ENCODE data around the gene NDUFS6. TPM values are rescaled to one million over a fixed set of nuclear protein-coding genes. Genes with fewer than 3 reads are reported as not detected.

Gene NDUFS6
- total and polyA plus RNA-seq, 2 of the 8 experiments (the other 6 are each of a cell fraction or from before 2014, with no cell fraction given), result 72.7 to 191 TPM

DNA sequence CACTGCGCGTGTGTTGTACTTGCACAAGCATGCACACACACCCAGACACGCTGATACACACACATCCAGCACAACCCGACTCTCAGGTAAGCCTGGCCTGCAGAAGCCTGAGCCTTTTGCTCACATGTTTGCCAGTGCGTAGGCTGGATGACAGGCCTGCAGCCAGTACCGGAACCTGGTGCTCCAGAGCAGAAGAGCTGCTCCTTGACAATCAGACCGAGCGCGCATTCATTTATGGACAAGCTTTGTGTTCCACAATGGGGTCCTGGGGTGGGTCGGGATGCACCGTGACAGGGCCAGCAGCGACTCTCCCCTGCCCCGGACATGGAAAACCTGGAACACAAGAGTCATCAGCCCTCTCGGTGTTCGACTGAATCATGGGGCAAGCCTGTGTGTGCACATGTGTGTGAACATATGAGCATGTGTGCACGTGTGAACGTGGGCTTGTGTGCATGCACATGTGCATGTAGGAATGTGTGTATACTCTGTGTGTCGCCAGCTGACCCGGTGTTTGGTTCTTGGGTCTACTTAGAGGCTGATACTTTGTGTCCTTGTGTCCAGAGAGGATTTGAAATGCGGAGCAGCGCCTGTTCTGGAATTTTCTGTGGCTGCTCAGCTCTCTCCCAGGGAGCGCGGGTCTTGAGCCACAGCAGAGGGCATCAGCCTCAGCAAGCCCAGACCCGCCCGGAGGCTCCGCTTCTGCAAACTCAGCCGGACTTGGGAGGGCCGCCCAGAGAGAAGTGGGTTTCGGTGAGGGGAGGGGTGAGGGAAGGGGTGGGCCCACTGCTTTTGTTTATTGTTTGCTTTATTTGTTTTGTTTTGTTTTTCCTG lies 49.3 kb downstream of the NDUFS6 start (continued):
- TF ChIP-seq, protein P1, sequence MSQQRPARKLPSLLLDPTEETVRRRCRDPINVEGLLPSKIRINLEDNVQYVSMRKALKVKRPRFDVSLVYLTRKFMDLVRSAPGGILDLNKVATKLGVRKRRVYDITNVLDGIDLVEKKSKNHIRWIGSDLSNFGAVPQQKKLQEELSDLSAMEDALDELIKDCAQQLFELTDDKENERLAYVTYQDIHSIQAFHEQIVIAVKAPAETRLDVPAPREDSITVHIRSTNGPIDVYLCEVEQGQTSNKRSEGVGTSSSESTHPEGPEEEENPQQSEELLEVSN (IDR thresholded peaks at IDR 0.05), result no peak
- no peak for TF ChIP-seq EP300 (IDR thresholded peaks at IDR 0.05; ENCODE audit: borderline replicate concordance in 1 of 2, low read depth in 2 of 2, low read length in 2 of 2)
- no peak for TF ChIP-seq POLR2A (IDR thresholded peaks at IDR 0.05; ENCODE audit: control extremely low read depth in 1 of 2, low read depth in 2 of 2, low read length in 2 of 2)
- no peak for TF ChIP-seq TBP (IDR thresholded peaks at IDR 0.05; ENCODE audit: low read depth, low read length)
- no peak for TF ChIP-seq RNF2 (IDR thresholded peaks at IDR 0.05; ENCODE audit: borderline replicate concordance, low read depth, low read length, missing control alignments, poor library complexity, severe bottlenecking)
